KOPT-K1 (cell line): Measurements from ENCODE around the gene CPB2.

Experiments used
- H3K27ac ChIP-seq: fragments of 200-600 bp; sonication (generic); 2 replicates; pipeline ENCODE4 v1.5.1; 2016; ENCODE audit warnings: antibody characterized with exemption, mild to moderate bottlenecking, low read depth, low read length; ENCODE audit not compliant: poor library complexity, severe bottlenecking
- H3K36me3 ChIP-seq: fragments of 200-600 bp; sonication (generic); 2 replicates; pipeline ENCODE4 v1.5.1; 2017; ENCODE audit warnings: antibody characterized with exemption, mild to moderate bottlenecking, low read length, moderate library complexity; ENCODE audit not compliant: insufficient read depth
- H3K9me3 ChIP-seq: fragments of 200-600 bp; sonication (generic); 2 replicates; pipeline ENCODE4 v1.5.1; 2017; ENCODE audit warnings: antibody characterized with exemption, low read length, mild to moderate bottlenecking; ENCODE audit not compliant: insufficient read depth, poor library complexity, severe bottlenecking

Gene CPB2

GRCh38 chr13:46134961-46135522 is 30.2 kb upstream of the CPB2 start:
- no peaks in the 10 kb centered on the region for H3K9me3 ChIP-seq
- H3K36me3 ChIP-seq = peaks cover 100% of the 10 kb centered on the region
- H3K27ac ChIP-seq = no peak overlapping the region

GRCh38 chr13:46134494-46134893 is 29.7 kb upstream of the CPB2 start:
- Histone ChIP-seq H3K9me3 (no peaks in the 10 kb centered on the region), H3K36me3 (peaks cover 100% of the 10 kb centered on the region), H3K27ac (no peak overlapping the region)

- peaks cover 100% of the 10 kb centered on the region for H3K36me3 ChIP-seq
These were observed 27.3 kb upstream of the CPB2 start for GRCh38 chr13:46132109-46132508.

GRCh38 chr13:46131705-46132104 is 26.9 kb upstream of the CPB2 start:
- peaks cover 100% of the 10 kb centered on the region for H3K36me3 ChIP-seq
- H3K9me3 ChIP-seq = no peaks in the 10 kb centered on the region
- H3K27ac ChIP-seq = no peak overlapping the region

More at GRCh38 chr13:46132109-46132508, 27.3 kb upstream of the CPB2 start:
- Histone ChIP-seq H3K27ac (no peak overlapping the region), H3K9me3 (no peaks in the 10 kb centered on the region)

GRCh38 chr13:46129955-46130618 is 25.3 kb upstream of the CPB2 start:
- Histone ChIP-seq H3K9me3 (no peaks in the 10 kb centered on the region), H3K27ac (no peak overlapping the region), H3K36me3 (peaks cover 99% of the 10 kb centered on the region)

- no peaks in the 10 kb centered on the region for H3K9me3 ChIP-seq
- H3K27ac ChIP-seq = no peak overlapping the region
- peaks cover 97% of the 10 kb centered on the region for H3K36me3 ChIP-seq
These were observed 24.3 kb upstream of the CPB2 start for GRCh38 chr13:46129124-46129523.

- H3K9me3 ChIP-seq = no peaks in the 10 kb centered on the region
- peaks cover 81% of the 10 kb centered on the region for H3K36me3 ChIP-seq
- H3K27ac ChIP-seq = no peak overlapping the region
These were observed 22.7 kb upstream of the CPB2 start for GRCh38 chr13:46127358-46128023.

GRCh38 chr13:46126552-46127357 is 21.9 kb upstream of the CPB2 start:
- Histone ChIP-seq H3K9me3 (no peaks in the 10 kb centered on the region), H3K36me3 (peaks cover 73% of the 10 kb centered on the region), H3K27ac (no peak overlapping the region)

- Histone ChIP-seq H3K36me3 (peaks cover 66% of the 10 kb centered on the region), H3K9me3 (no peaks in the 10 kb centered on the region), H3K27ac (no peak overlapping the region)
These were observed 21.2 kb upstream of the CPB2 start for GRCh38 chr13:46126056-46126455.

GRCh38 chr13:46124967-46125933 is 20.4 kb upstream of the CPB2 start:
- Histone ChIP-seq H3K27ac (no peak overlapping the region), H3K36me3 (peaks cover 58% of the 10 kb centered on the region), H3K9me3 (no peaks in the 10 kb centered on the region)

- no peak overlapping the region for H3K27ac ChIP-seq
- H3K36me3 ChIP-seq = peaks cover 51% of the 10 kb centered on the region
- H3K9me3 ChIP-seq = no peaks in the 10 kb centered on the region
These were observed 19.7 kb upstream of the CPB2 start for GRCh38 chr13:46124531-46124966.

- H3K9me3 ChIP-seq = no peaks in the 10 kb centered on the region
- peaks cover 29% of the 10 kb centered on the region for H3K36me3 ChIP-seq
- H3K27ac ChIP-seq = no peak overlapping the region
These were observed 17.5 kb upstream of the CPB2 start for GRCh38 chr13:46122304-46122703.

- Histone ChIP-seq H3K36me3 (peaks cover 23% of the 10 kb centered on the region), H3K27ac (no peak overlapping the region), H3K9me3 (no peaks in the 10 kb centered on the region)
These were observed 16.8 kb upstream of the CPB2 start for GRCh38 chr13:46121597-46122163.

GRCh38 chr13:46121033-46121432 is 16.2 kb upstream of the CPB2 start:
- Histone ChIP-seq H3K9me3 (no peaks in the 10 kb centered on the region), H3K36me3 (peaks cover 16% of the 10 kb centered on the region), H3K27ac (no peak overlapping the region)
